ENCODE data around the gene CNTNAP5. TPM values are rescaled to one million over a fixed set of nuclear protein-coding genes. Genes with fewer than 3 reads are reported as not detected.

The CNTNAP5 gene
- total and polyA plus RNA-seq, 4 donors, result not detected

DNA sequence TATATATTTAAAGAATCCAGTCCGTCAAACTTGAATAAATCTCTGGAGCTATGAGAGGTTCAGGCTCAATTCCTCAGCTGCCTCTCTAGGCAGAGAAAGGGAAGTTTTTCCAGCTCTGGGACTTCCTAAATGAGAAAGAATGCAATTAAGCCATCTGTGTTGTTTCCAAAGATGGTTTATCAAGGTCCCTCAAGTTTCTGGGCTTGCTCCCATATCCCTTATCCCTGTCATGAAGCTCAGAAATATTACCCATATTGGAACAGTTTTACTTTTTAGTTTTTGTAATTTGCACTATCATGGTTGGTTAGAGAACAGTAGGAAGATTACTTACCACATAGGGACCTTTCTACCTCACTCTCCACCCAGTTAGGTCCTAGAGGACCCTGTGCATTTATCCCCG is 1.4 kb downstream of the CNTNAP5 start:
- DNase-seq (no peak), ATAC-seq (ENCODE audit: low FRiP score) (no peak)
- 59 to 61% methylated on average over 2 of the region's 2 CpGs for WGBS, 2 donors
- no peak overlapping the region for H3K4me3 ChIP-seq (ENCODE audit: low read length in 2 of 2)
- intact Hi-C loops (cut with DNase I), result no loop called here
- H3K27me3 ChIP-seq (ENCODE audit: control insufficient read depth in 1 of 2, insufficient read depth in 2 of 2, low read length in 1 of 2), result no peaks in the 10 kb centered on the region
- H3K36me3 ChIP-seq (ENCODE audit: control insufficient read depth in 1 of 2, insufficient read depth in 2 of 2, low read length in 1 of 2), result no peaks in the 10 kb centered on the region
- H3K4me1 ChIP-seq (ENCODE audit: control insufficient read depth in 1 of 2, insufficient read depth in 2 of 2, low read length in 2 of 2), result no peaks in the 10 kb centered on the region
- no peak overlapping the region for H3K27ac ChIP-seq (ENCODE audit: low read depth in 1 of 2, low read length in 2 of 2)
- peaks cover 2% of the 10 kb centered on the region for H3K9me3 ChIP-seq (ENCODE audit: control insufficient read depth, low read length)

DNA sequence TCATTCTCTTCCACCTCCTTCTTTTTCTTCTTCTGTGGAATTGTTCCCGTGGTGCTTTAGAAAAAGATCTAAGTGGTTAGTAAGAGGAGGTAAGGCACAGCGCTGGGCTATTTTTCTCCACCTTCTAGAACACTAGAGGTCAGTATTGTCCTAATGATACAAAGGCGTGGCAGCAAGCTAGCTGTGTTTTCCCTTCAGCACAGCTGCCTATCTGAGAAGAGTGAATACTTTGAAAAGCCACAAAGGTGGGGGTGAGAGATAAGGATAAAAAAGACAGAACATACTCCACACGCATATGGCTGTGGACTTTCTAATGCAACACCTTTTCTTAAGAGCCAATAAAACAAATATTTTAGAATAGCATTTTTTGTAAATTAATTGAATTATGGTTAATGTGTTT is 2.1 kb downstream of the CNTNAP5 start:
- Histone ChIP-seq H3K36me3 (ENCODE audit: control insufficient read depth in 1 of 2, insufficient read depth in 2 of 2, low read length in 1 of 2) (no peaks in the 10 kb centered on the region), H3K27me3 (ENCODE audit: control insufficient read depth in 1 of 2, insufficient read depth in 2 of 2, low read length in 1 of 2) (no peaks in the 10 kb centered on the region), H3K27ac (ENCODE audit: low read depth in 1 of 2, low read length in 2 of 2) (no peak overlapping the region), H3K4me3 (ENCODE audit: low read length in 2 of 2) (no peak overlapping the region), H3K9me3 (ENCODE audit: control insufficient read depth, low read length) (peaks cover 2% of the 10 kb centered on the region), H3K4me1 (ENCODE audit: control insufficient read depth in 1 of 2, insufficient read depth in 2 of 2, low read length in 2 of 2) (no peaks in the 10 kb centered on the region)
- intact Hi-C loops (cut with DNase I), result no loop called here
- no peak for DNase-seq
- ATAC-seq (ENCODE audit: low FRiP score), result no peak
- WGBS, 2 donors, result 1% methylated on average over 4 of the region's 4 CpGs

DNA sequence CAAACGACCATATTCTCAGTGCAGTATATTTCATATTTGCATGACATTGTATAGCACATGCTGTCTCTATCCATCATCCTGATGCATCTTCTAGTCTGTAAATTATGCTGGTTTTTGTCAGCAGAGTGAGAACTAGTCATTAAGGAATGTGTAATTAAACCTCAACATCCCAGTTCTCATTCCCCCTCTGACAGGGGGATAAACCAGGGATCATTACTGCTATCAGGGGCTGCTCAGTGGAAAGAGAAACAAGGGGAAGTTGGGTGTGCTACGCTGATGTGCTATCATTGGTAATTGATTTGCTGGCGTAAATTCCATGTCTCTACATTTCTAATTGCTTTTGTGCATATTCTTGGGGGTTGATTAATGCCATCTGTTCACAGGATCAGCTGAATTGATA is 7.7 kb downstream of the CNTNAP5 start:
- DNase-seq (no peak), ATAC-seq (ENCODE audit: low FRiP score) (no peak)
- Histone ChIP-seq H3K4me1 (ENCODE audit: control insufficient read depth in 1 of 2, insufficient read depth in 2 of 2, low read length in 2 of 2) (no peaks in the 10 kb centered on the region), H3K27ac (ENCODE audit: low read depth in 1 of 2, low read length in 2 of 2) (no peak overlapping the region), H3K9me3 (ENCODE audit: control insufficient read depth, low read length) (no peaks in the 10 kb centered on the region), H3K36me3 (ENCODE audit: control insufficient read depth in 1 of 2, insufficient read depth in 2 of 2, low read length in 1 of 2) (no peaks in the 10 kb centered on the region), H3K4me3 (ENCODE audit: low read length in 2 of 2) (no peak overlapping the region), H3K27me3 (ENCODE audit: control insufficient read depth in 1 of 2, insufficient read depth in 2 of 2, low read length in 1 of 2) (no peaks in the 10 kb centered on the region)
- 40 to 50% methylated on average over 3 of the region's 3 CpGs for WGBS, 2 donors
- intact Hi-C loops (cut with DNase I), result no loop called here

DNA sequence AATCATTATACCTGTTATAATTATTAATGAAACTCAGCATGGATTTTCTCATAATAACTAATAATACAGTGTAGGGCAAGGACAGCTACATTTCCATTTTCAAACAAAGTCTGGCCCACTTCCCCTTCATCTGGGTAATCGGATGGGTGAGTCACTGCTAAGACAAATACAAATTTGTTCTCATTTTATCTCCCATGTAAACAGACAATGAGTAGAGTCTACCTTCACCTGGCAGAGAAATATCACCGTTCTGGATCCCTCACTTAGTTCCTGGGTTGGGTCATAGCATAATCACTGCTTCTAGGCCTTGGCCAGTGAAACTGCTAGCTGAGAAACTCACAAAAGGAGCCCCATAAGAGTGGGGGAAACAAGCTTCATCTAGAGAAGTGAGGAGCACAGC is 9.2 kb downstream of the CNTNAP5 start:
- no peak overlapping the region for H3K4me3 ChIP-seq (ENCODE audit: low read length in 2 of 2)
- no peaks in the 10 kb centered on the region for H3K9me3 ChIP-seq (ENCODE audit: control insufficient read depth, low read length)
- DNase-seq (no peak), ATAC-seq (ENCODE audit: low FRiP score) (no peak)
- no peak overlapping the region for H3K27ac ChIP-seq (ENCODE audit: low read depth in 1 of 2, low read length in 2 of 2)
- no peaks in the 10 kb centered on the region for H3K4me1 ChIP-seq (ENCODE audit: control insufficient read depth in 1 of 2, insufficient read depth in 2 of 2, low read length in 2 of 2)
- WGBS, 2 donors, result 74 to 85% methylated on average over 2 of the region's 2 CpGs
- H3K36me3 ChIP-seq (ENCODE audit: control insufficient read depth in 1 of 2, insufficient read depth in 2 of 2, low read length in 1 of 2), result no peaks in the 10 kb centered on the region
- intact Hi-C loops (cut with DNase I), result no loop called here
- H3K27me3 ChIP-seq (ENCODE audit: control insufficient read depth in 1 of 2, insufficient read depth in 2 of 2, low read length in 1 of 2), result no peaks in the 10 kb centered on the region

- H3K4me3 ChIP-seq (ENCODE audit: low read length in 2 of 2), result no peak overlapping the region
- H3K9me3 ChIP-seq (ENCODE audit: control insufficient read depth, low read length), result no peaks in the 10 kb centered on the region
- no peak overlapping the region for H3K27ac ChIP-seq (ENCODE audit: low read depth in 1 of 2, low read length in 2 of 2)
- ATAC-seq (ENCODE audit: low FRiP score), result no peak
- H3K4me1 ChIP-seq (ENCODE audit: control insufficient read depth in 1 of 2, insufficient read depth in 2 of 2, low read length in 2 of 2), result no peaks in the 10 kb centered on the region
- WGBS, 2 donors, result 62 to 76% methylated on average over 1 of the region's 1 CpG
- no peaks in the 10 kb centered on the region for H3K36me3 ChIP-seq (ENCODE audit: control insufficient read depth in 1 of 2, insufficient read depth in 2 of 2, low read length in 1 of 2)
- DNase-seq, result no peak
- no peaks in the 10 kb centered on the region for H3K27me3 ChIP-seq (ENCODE audit: control insufficient read depth in 1 of 2, insufficient read depth in 2 of 2, low read length in 1 of 2)
- intact Hi-C loops (cut with DNase I), result no loop called here
Measured at GRCh38 chr2:124035001-124035400, 9.9 kb downstream of the CNTNAP5 start.

DNA sequence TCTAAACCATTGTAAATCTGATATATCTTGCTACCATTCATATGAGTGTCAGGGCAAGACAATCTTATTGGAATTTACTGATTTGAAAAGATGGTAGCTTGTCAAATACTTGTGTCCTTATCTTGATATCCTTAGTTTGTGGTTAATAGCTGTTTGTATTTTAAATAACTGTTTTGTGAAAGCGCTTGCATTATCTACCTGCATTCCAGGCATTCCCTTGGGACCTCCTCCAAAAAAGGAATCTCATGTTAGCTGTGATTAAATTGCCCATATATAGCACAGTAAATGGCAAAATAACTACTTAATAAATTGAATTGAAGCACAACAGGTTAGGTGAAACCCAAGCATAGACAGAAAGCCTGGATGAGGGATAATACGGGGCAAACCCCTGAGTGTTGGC is 13.9 kb downstream of the CNTNAP5 start:
- 46 to 47% methylated on average over 2 of the region's 2 CpGs for WGBS, 2 donors
- Histone ChIP-seq H3K4me3 (ENCODE audit: low read length in 2 of 2) (no peak overlapping the region), H3K4me1 (ENCODE audit: control insufficient read depth in 1 of 2, insufficient read depth in 2 of 2, low read length in 2 of 2) (no peaks in the 10 kb centered on the region), H3K27ac (ENCODE audit: low read depth in 1 of 2, low read length in 2 of 2) (no peak overlapping the region), H3K9me3 (ENCODE audit: control insufficient read depth, low read length) (no peaks in the 10 kb centered on the region), H3K27me3 (ENCODE audit: control insufficient read depth in 1 of 2, insufficient read depth in 2 of 2, low read length in 1 of 2) (no peaks in the 10 kb centered on the region), H3K36me3 (ENCODE audit: control insufficient read depth in 1 of 2, insufficient read depth in 2 of 2, low read length in 1 of 2) (no peaks in the 10 kb centered on the region)
- intact Hi-C loops (cut with DNase I), result no loop called here
- ATAC-seq (ENCODE audit: low FRiP score) (no peak), DNase-seq (no peak)

- H3K4me3 ChIP-seq (ENCODE audit: low read length in 2 of 2), result no peak overlapping the region
- H3K27ac ChIP-seq (ENCODE audit: low read depth in 1 of 2, low read length in 2 of 2), result no peak overlapping the region
- no peaks in the 10 kb centered on the region for H3K36me3 ChIP-seq (ENCODE audit: control insufficient read depth in 1 of 2, insufficient read depth in 2 of 2, low read length in 1 of 2)
- no peaks in the 10 kb centered on the region for H3K27me3 ChIP-seq (ENCODE audit: control insufficient read depth in 1 of 2, insufficient read depth in 2 of 2, low read length in 1 of 2)
- H3K9me3 ChIP-seq (ENCODE audit: control insufficient read depth, low read length), result no peaks in the 10 kb centered on the region
- ATAC-seq (ENCODE audit: low FRiP score) (no peak), DNase-seq (no peak)
- 75 to 84% methylated on average over 4 of the region's 4 CpGs for WGBS, 2 donors
- intact Hi-C loops (cut with DNase I), result no loop called here
- no peaks in the 10 kb centered on the region for H3K4me1 ChIP-seq (ENCODE audit: control insufficient read depth in 1 of 2, insufficient read depth in 2 of 2, low read length in 2 of 2)
Measured at GRCh38 chr2:124039762-124040291, 14.7 kb downstream of the CNTNAP5 start.

DNA sequence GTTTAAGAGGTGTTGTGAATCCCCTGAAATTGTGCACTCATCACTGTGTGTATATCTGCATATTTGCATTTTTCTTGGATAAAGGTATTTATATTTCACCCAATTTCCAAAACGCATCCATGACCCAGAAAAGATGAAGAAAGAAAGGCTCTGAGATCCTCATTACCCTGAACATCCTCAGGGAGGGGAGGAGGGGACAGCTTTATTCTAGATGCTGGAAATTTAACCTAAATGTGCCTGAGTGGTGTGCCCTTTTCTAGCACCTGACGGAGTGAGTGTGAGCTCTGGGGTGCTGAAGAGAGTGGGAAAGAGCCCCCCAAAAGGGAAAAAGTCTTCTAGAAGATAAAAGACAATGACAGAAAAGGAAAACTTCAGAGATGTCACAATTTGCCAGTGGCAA is 20.8 kb downstream of the CNTNAP5 start:
- intact Hi-C loops (cut with DNase I), result no loop called here
- Histone ChIP-seq H3K9me3 (ENCODE audit: control insufficient read depth, low read length) (peaks cover 2% of the 10 kb centered on the region), H3K27me3 (ENCODE audit: control insufficient read depth in 1 of 2, insufficient read depth in 2 of 2, low read length in 1 of 2) (no peaks in the 10 kb centered on the region), H3K4me3 (ENCODE audit: low read length in 2 of 2) (no peak overlapping the region), H3K36me3 (ENCODE audit: control insufficient read depth in 1 of 2, insufficient read depth in 2 of 2, low read length in 1 of 2) (no peaks in the 10 kb centered on the region), H3K27ac (ENCODE audit: low read depth in 1 of 2, low read length in 2 of 2) (no peak overlapping the region), H3K4me1 (ENCODE audit: control insufficient read depth in 1 of 2, insufficient read depth in 2 of 2, low read length in 2 of 2) (no peaks in the 10 kb centered on the region)
- 77 to 79% methylated on average over 2 of the region's 2 CpGs for WGBS, 2 donors
- ATAC-seq (ENCODE audit: low FRiP score) (no peak), DNase-seq (no peak)

GRCh38 chr2:124046332-124046731 is 21.2 kb downstream of the CNTNAP5 start:
- peaks cover 2% of the 10 kb centered on the region for H3K9me3 ChIP-seq (ENCODE audit: control insufficient read depth, low read length)
- no peaks in the 10 kb centered on the region for H3K36me3 ChIP-seq (ENCODE audit: control insufficient read depth in 1 of 2, insufficient read depth in 2 of 2, low read length in 1 of 2)
- 45 to 61% methylated on average over 3 of the region's 3 CpGs for WGBS, 2 donors
- no peak for ATAC-seq (ENCODE audit: low FRiP score)
- intact Hi-C loops (cut with DNase I), result no loop called here
- no peak overlapping the region for H3K4me3 ChIP-seq (ENCODE audit: low read length in 2 of 2)
- H3K4me1 ChIP-seq (ENCODE audit: control insufficient read depth in 1 of 2, insufficient read depth in 2 of 2, low read length in 2 of 2), result no peaks in the 10 kb centered on the region
- no peak for DNase-seq
- H3K27ac ChIP-seq (ENCODE audit: low read depth in 1 of 2, low read length in 2 of 2), result no peak overlapping the region
- no peaks in the 10 kb centered on the region for H3K27me3 ChIP-seq (ENCODE audit: control insufficient read depth in 1 of 2, insufficient read depth in 2 of 2, low read length in 1 of 2)
